IPS DF 6.9 (cell line): Measurements from ENCODE around the gene MYOCOS.
A peak's percentile ranks its signal among the peaks of the same experiment; 100 is the strongest.
"Not testable (repeated sequence)": the region's sequence is repeated elsewhere in the genome, so short reads cannot be mapped to it uniquely, and the experiment has no call there.

Experiments used
- DNase-seq: peaks from one replicate; pipeline ENCODE4 v3.0.0-alpha.2; 2013; ENCODE audit warnings: low read depth, low spot score
- H3K27ac ChIP-seq: one replicate; pipeline ENCODE4 v1.5.1; 2013; ENCODE audit warnings: low read length, control low read depth
- H3K27me3 ChIP-seq: 2 replicates; pipeline ENCODE4 v1.6.1; 2013; ENCODE audit warnings: mild to moderate bottlenecking, low read length; ENCODE audit not compliant: control insufficient read depth, insufficient read depth
- H3K36me3 ChIP-seq: 2 replicates; pipeline ENCODE4 v1.6.1; 2013; ENCODE audit warnings: low read length; ENCODE audit not compliant: control insufficient read depth, insufficient read depth
- H3K4me1 ChIP-seq: 2 replicates; pipeline ENCODE4 v1.6.1; 2013; ENCODE audit warnings: low read length; ENCODE audit not compliant: control insufficient read depth, insufficient read depth
- H3K4me3 ChIP-seq: 2 replicates; pipeline ENCODE4 v1.5.1; 2013; ENCODE audit warnings: mild to moderate bottlenecking, low read length
- H3K9me3 ChIP-seq: 2 replicates; pipeline ENCODE4 v1.6.1; 2013; ENCODE audit warnings: low read length, inconsistent platforms; ENCODE audit not compliant: control insufficient read depth, insufficient read depth
- WGBS: extraction: QIAGEN DNeasy Blood & Tissue Kit; methylation state at CpG from one replicate; pipeline ENCODE4 v1.1.7; 2013; ENCODE audit warnings: mixed read lengths, missing lambda C conversion rate; ENCODE audit not compliant: insufficient read length, insufficient coverage; 5-methylcytosine and 5-hydroxymethylcytosine counted together

Gene MYOCOS

DNA sequence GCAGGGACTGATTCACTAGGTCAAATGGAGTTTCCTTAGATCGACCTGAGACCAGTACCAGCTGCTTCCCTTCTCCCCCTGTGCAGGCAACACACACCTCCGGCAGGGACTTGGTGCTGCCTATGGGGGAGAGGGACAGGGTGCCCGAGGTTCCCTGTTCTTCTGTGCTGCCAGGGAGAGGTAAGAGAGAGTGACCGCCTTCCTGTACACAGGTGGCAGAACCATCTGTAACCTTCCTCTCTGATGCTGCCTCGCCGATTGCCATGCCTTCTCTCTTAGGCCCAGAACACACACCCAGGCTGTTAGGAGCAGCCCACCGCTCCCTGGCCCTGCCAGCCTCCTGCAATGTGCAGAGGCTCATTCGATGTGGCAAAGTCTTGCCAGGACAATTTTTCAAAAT is 21.1 kb downstream of the MYOCOS start:
- no peaks in the 10 kb centered on the region for H3K27me3 ChIP-seq
- DNase-seq = no peak
- H3K27ac ChIP-seq = no peak overlapping the region
- H3K4me1 ChIP-seq = peaks cover 4% of the 10 kb centered on the region
- H3K4me3 ChIP-seq = no peak overlapping the region
- no peaks in the 10 kb centered on the region for H3K9me3 ChIP-seq
- no CpG with 5 or more reads among the region's 8 CpGs for WGBS
- no peaks in the 10 kb centered on the region for H3K36me3 ChIP-seq

DNA sequence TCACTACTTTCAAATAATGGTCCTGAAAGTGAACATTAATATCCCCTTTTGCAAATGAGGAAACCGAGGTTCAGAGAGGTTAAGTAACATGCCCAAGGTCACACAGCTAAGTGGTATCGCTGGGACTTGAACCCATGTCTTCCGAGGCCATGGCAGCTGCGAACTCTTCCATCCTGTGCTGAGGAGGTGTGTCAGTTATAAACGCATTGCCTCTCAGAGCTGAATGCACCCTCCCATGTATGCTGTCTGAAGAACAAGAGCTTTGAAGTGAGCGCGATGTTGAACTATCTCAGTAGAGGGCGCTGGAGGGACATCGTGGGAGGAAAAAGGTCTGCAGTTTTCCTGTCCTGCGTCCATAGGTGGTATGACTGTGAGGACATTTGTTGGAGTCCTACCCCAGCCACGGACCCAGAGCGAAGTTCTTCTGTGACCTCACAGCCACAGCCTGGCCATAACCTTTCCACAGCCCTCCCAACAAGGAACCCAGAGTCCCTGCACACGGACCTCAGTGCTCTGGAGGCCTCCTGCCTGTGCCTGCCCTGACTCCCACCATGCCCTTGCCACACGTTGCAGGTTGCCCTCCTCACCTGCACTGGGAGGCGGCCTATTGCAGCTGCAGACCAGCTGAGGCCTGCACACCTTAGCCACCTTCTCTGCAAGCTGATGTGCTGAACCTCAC is 22.9 kb downstream of the MYOCOS start:
- H3K4me3 ChIP-seq = no peak overlapping the region
- WGBS = no CpG with 5 or more reads among the region's 15 CpGs

DNA sequence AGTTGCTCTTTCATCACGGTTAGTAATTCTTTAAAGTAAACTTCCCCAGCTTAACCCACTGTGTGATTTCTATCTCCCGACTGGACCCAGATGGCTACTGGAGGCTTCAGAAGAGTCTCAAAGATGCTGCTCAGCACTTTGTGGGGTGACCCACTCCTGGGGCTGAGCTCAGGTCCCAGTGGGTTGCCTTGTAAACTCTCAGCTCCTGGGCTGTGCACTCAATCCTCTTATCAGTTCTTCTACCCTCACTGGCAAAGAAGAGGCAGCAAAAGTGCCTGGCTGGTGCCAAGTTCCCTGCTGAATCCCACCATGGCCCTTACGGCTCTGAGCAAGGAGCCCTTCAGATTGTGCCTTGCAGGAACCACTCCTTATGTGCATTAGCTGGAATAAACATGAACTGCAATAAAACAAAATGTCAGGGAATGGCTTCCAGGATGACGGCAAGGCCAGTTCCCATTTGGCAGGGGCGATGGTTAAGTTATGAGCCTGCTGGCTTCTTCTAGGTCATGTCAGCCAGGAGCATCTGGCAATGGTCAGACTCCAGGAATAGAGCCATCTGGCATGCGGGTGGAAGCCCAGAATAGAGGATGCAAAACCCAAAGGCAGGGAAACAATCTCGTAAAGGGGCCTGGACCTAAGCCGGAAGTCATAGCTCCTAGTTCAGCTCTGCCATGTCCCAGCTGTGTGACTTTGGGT is 23.7 kb downstream of the MYOCOS start:
- no peaks in the 10 kb centered on the region for H3K27me3 ChIP-seq
- DNase-seq = no peak
- peaks cover 4% of the 10 kb centered on the region for H3K4me1 ChIP-seq
- no peak overlapping the region for H3K27ac ChIP-seq
- no peaks in the 10 kb centered on the region for H3K36me3 ChIP-seq
- no peaks in the 10 kb centered on the region for H3K9me3 ChIP-seq
- H3K4me3 ChIP-seq = no peak overlapping the region
- WGBS = no CpG with 5 or more reads among the region's 8 CpGs

More for the DNA sequence above, 22.9 kb downstream of the MYOCOS start:
- peak; percentile 96 for DNase-seq
- H3K27me3 ChIP-seq = no peaks in the 10 kb centered on the region
- no peak overlapping the region for H3K27ac ChIP-seq
- peaks cover 4% of the 10 kb centered on the region for H3K4me1 ChIP-seq
- H3K9me3 ChIP-seq = no peaks in the 10 kb centered on the region
- H3K36me3 ChIP-seq = no peaks in the 10 kb centered on the region

GRCh38 chr1:171646249-171646560 is 24.2 kb downstream of the MYOCOS start:
- Histone ChIP-seq H3K4me1 (peaks cover 4% of the 10 kb centered on the region), H3K9me3 (no peaks in the 10 kb centered on the region), H3K27ac (no peak overlapping the region), H3K36me3 (no peaks in the 10 kb centered on the region), H3K27me3 (no peaks in the 10 kb centered on the region), H3K4me3 (no peak overlapping the region)
- WGBS = no CpG with 5 or more reads among the region's 1 CpG
- no peak for DNase-seq

GRCh38 chr1:171652234-171652822 is 30.3 kb downstream of the MYOCOS start, which contains the start of gene MYOC:
Gene MYOC (minus strand): TSS chr1:171652688. CDS start chr1:171652611, 77 bp downstream.
- no peak within 1 kb of the TSS for H3K4me3 ChIP-seq
- DNase-seq = no peak
- H3K27me3 ChIP-seq = no peaks in the 10 kb centered on the region
- H3K36me3 ChIP-seq = no peaks in the 10 kb centered on the region
- no peaks in the 10 kb centered on the region for H3K9me3 ChIP-seq
- no peaks in the 10 kb centered on the region for H3K4me1 ChIP-seq
- H3K27ac ChIP-seq = no peak within 1 kb of the TSS
- WGBS = no CpG with 5 or more reads among the region's 8 CpGs

DNA sequence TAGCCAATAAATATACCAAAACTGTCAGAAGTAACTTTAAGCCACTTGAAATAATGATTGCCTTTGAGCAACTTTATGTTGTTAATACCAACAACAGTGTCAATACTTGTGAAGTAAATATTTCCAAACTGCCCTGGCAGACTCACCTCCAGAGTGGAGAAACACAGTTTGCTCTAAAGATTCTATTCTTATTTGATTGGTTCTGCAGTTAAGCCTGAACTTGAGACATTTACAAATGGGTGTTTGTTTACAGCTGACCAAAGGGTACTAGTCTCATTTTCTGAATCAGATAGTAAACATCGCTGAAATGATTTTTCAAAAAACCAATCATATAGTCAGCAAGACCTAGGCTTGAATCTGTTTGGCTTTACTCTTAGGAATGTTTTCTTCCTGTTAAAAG is 31.8 kb downstream of the MYOCOS start:
- no peaks in the 10 kb centered on the region for H3K36me3 ChIP-seq
- no peaks in the 10 kb centered on the region for H3K4me1 ChIP-seq
- H3K4me3 ChIP-seq = no peak overlapping the region
- no peaks in the 10 kb centered on the region for H3K9me3 ChIP-seq
- H3K27ac ChIP-seq = no peak overlapping the region
- no peak for DNase-seq
- no peaks in the 10 kb centered on the region for H3K27me3 ChIP-seq
- no CpG with 5 or more reads among the region's 1 CpG for WGBS

DNA sequence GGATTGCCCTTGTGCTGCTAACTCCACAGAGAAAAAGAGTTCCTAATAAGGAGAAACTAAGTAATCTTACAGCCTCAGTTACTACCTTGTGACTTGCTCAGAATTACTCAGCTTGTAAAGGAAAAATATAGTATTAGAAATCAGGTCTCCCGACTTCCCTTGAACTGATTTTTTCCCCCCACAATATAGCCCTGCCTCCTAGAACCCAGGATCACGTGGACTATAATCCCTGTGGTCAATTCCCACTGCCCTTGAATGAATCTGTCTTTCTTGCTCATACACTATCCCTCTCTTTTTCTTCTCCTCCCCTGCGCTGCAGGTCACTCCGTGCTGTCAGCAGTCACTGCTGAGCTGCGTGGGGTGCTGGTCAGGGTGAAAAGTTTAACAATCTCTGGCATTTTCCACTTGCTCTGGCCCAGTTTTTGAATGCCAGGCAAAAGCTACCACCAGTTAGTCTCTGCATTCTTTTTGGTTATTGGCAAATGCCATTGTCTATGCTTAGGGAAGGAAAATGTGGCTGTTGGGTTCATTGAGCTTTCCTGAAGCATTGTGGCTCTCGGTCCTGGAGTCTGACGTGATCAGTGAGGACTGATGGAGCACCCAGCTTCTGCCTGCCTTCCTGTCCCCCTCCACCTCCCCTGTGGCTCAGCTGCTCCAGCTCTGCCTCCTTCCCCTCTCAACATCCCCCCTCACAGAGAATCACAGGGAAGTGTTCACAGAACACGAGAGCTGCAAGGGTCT is 32.3 kb downstream of the MYOCOS start:
- Histone ChIP-seq H3K27ac (no peak overlapping the region), H3K4me3 (no peak overlapping the region), H3K4me1 (no peaks in the 10 kb centered on the region), H3K9me3 (no peaks in the 10 kb centered on the region), H3K36me3 (no peaks in the 10 kb centered on the region), H3K27me3 (no peaks in the 10 kb centered on the region)
- no peak for DNase-seq
- no CpG with 5 or more reads among the region's 8 CpGs for WGBS

DNA sequence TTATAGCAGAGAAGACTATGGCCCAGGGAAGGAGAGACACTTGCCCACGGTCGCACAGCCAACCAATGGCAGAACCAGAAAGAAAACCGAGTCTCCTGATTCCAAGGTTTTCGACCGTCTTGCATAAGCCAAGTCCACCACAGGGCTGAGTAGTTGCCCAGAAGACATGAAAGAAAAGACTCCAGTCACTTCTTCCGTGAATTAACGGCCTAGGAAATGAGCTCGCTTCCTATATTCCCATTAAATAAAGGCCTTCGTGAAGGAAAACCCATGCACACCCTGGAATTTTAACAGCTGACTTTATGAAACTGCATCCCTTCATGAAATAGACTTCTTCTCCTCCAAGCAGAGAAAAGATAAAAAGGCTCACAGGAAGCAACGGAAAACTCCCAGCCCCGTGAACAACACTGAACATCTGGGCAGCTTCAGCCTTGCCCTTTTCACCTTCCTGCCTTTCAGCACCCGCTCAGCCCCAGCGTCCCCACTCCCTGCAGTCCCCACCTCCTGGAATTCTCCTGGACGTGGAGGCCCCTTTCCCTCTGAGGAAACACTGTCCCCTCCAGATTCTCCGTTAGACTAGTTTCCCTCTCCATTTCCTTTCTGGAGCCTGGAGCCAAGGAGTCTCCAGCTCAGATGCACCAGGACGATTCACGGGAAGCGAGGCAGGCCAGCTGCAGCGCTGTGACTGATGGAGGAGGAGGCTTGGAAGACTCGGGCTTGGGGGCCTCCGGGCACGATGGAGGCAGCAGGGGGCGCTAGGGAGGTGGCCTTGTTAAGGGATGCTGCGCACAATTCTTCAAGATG is 33.1 kb downstream of the MYOCOS start:
- no CpG with 5 or more reads among the region's 24 CpGs for WGBS
- H3K9me3 ChIP-seq = no peaks in the 10 kb centered on the region
- no peaks in the 10 kb centered on the region for H3K27me3 ChIP-seq
- no peak overlapping the region for H3K4me3 ChIP-seq
- DNase-seq = peak; percentile 64
- no peak overlapping the region for H3K27ac ChIP-seq
- no peaks in the 10 kb centered on the region for H3K4me1 ChIP-seq
- no peaks in the 10 kb centered on the region for H3K36me3 ChIP-seq

DNA sequence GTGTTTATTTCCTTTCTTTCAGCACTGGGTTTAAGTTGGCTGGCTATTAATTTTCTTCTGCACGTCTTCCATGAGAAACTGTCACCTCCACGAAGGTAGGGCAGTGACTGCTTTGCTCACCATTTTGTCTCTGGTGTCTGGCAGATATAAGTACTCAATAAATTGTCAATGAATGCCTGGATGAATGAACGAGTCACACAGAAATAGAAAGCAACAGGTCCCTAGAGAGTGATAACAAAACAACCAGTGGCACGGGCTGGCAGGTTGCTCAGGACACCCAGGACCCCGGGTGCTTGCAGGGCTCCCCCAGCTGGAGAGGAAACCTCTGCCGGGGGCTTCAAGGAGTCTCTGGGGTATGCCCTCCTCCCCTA is 33.7 kb downstream of the MYOCOS start:
- Histone ChIP-seq H3K4me1 (no peaks in the 10 kb centered on the region), H3K4me3 (no peak overlapping the region), H3K27me3 (no peaks in the 10 kb centered on the region), H3K9me3 (no peaks in the 10 kb centered on the region), H3K36me3 (no peaks in the 10 kb centered on the region), H3K27ac (no peak overlapping the region)
- WGBS = no CpG with 5 or more reads among the region's 6 CpGs
- no peak for DNase-seq

DNA sequence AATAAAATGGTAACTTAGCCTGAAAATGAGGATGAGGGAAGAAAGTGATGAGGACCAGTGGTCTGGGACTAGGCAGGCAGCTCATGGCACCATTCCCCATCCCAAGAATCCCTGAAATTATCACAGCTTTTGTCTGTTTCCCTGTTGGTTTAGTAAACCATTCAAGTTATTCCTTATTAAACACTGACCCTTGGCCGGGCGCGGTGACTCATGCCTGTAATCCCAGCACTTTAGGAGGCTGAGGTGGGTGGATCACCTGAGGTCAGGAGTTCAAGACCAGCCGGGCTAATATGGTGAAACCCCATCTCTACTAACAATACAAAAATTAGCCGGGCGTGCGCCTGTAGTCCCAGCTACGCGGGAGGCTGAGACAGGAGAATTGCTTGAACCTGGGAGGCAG is 34.2 kb downstream of the MYOCOS start:
- H3K4me3 ChIP-seq, H3K27me3 ChIP-seq, H3K27ac ChIP-seq, DNase-seq, H3K9me3 ChIP-seq, H3K36me3 ChIP-seq, H3K4me1 ChIP-seq: not testable (repeated sequence)
- WGBS = no CpG with 5 or more reads among the region's 9 CpGs
